ENCODE results near the gene ERMP1. TPM values are rescaled to one million over a fixed set of nuclear protein-coding genes. Genes with fewer than 3 reads are reported as not detected.

ERMP1 gene, protein sequence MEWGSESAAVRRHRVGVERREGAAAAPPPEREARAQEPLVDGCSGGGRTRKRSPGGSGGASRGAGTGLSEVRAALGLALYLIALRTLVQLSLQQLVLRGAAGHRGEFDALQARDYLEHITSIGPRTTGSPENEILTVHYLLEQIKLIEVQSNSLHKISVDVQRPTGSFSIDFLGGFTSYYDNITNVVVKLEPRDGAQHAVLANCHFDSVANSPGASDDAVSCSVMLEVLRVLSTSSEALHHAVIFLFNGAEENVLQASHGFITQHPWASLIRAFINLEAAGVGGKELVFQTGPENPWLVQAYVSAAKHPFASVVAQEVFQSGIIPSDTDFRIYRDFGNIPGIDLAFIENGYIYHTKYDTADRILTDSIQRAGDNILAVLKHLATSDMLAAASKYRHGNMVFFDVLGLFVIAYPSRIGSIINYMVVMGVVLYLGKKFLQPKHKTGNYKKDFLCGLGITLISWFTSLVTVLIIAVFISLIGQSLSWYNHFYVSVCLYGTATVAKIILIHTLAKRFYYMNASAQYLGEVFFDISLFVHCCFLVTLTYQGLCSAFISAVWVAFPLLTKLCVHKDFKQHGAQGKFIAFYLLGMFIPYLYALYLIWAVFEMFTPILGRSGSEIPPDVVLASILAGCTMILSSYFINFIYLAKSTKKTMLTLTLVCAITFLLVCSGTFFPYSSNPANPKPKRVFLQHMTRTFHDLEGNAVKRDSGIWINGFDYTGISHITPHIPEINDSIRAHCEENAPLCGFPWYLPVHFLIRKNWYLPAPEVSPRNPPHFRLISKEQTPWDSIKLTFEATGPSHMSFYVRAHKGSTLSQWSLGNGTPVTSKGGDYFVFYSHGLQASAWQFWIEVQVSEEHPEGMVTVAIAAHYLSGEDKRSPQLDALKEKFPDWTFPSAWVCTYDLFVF
- 78.3 and 79.1 TPM in 2 replicates for total RNA-seq

DNA sequence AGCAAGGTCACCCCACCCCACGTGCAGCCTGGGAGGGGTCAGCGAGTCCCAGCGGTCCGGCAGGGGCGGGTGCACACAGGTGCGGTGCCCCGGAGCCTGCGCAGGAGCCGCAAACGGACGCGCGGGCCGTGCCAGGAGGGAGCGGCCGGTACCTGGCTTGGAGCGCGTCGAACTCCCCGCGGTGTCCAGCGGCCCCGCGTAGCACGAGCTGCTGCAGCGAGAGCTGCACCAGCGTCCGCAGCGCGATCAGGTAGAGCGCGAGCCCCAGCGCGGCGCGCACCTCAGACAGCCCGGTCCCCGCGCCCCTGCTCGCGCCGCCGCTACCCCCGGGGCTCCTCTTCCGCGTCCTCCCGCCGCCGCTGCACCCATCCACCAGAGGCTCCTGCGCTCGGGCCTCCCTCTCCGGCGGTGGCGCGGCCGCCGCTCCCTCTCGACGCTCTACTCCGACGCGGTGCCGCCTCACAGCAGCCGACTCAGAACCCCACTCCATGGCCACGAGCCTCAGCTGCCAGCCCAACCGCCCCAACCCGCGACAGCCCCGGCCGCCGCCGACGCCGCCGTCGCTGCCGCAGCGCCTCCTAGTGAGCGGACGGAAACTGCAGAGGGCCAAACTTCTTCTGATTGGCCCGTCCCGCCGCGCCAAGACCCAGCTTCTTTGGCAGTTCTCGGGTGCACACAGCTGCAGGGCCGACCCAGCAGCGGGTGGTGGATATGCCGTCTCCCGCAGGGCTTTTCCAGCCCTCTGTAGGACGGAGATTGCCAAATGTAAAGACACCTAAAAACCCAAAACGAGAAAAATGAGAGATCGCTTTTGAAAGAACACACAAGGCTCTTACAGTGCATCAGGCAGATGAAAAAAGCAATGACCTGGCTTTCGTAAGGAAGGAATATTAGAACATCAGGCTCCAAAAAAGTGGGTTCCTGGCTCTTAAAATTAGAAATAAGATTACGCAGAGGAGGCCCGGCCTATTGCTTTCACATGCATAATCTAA lies at the start of gene ERMP1:
ERMP1 (minus strand) TSS at position 580 of the 992 bp plus-strand sequence; CDS start at position 490, 90 bp downstream.

Other genes starting within 250 kb of the ERMP1 start
- gene RIC1, start 204.0 kb downstream of the ERMP1 start, total RNA-seq, result 33.5 and 34.0 TPM in 2 replicates
- not detected in 2 replicates for gene MLANA, start 57.8 kb upstream of the ERMP1 start, total RNA-seq
- 18.5 and 19.8 TPM in 2 replicates for gene RANBP6, start 182.5 kb upstream of the ERMP1 start, total RNA-seq